NOMO-1 treated with dmso at 0.1 percent for 144 hours (cell line): ENCODE data around the gene COX20.

ENCODE experiments used
- DNase-seq: peaks from one replicate; lab custom pipeline; 2025; ENCODE audit not compliant: unreplicated experiment; lab: John Stamatoyannopoulos, UW

COX20 gene

GRCh38 chr1:244850896-244851295 is 15.4 kb downstream of the COX20 start:
- no peak for DNase-seq

- no peak for DNase-seq
Measured at GRCh38 chr1:244851546-244852231, 16.2 kb downstream of the COX20 start.

GRCh38 chr1:244852694-244853093 is 17.2 kb downstream of the COX20 start:
- no peak for DNase-seq

DNA sequence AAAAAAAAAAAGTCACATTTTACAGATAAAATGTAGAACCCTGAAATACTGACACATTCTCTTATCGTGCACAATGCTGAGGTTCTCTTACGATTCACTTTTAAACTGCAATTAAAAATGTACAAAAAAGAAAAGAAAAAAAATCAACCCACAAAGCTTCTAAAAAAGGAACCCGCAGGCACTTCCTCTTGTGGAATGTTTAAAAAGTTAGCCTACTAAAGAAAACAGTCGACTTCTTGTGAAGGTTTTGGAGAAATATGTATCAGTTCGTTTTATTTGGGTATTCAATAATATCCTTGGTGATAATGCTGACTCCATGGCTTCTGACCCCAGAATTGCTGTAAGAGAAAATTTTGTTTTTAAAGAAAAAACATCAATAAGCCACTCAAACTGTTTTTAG is 18.7 kb downstream of the COX20 start:
- DNase-seq, result no peak

DNA sequence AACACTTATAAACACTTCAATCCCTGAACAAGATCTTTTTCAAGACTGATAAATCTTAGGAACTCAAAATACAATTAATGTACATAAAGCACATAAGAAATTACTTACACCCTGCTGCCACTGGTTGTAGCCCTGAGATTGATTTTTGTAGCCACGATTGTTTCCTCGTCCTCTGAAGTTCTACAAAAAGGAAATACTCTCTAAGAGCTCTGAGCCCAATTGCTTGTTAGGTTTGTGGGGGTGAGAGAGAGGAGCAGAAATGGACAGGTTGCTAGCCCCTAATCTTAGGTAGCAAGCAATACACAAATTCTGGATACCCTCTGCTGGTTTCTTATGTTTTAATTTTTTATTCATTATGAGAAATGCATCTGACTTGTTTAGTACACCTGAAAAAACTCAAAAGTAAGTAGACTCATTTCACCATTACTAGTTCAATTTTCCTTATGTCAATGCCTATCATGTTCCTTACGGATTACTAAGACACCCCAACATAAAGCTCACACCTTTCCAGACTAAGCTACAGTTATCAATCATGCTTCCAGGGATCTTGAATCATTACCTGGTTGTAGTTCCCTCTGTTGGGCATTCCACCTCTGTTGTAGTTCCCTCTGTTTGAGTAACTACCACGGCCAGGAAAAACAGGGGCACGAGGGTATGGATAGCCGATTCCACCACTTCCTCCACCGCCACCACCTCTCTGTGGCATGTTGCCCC is 19.6 kb downstream of the COX20 start:
- no peak for DNase-seq

GRCh38 chr1:244857761-244858160 is 22.3 kb downstream of the COX20 start:
- no peak for DNase-seq

DNA sequence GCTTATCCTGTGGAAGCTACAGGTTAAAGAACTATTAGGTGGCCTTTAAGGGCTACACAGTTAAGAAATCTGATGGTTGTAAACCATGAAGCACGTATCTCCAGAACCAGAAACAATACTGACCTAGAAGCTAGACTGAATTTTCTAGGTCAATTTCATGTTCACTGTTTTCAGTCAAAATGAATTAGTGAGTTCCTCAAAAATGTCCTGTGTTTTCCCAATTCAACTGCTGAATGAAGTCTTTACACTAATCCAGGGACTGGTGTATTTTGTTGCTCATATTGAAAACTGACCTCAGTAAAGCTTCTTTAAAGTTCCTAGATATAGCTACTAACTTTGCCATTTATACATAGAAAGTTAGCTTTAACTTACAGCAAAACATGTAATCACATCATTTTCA is 22.9 kb downstream of the COX20 start:
- no peak for DNase-seq

- no peak for DNase-seq
Measured at GRCh38 chr1:244860078-244860477, 24.6 kb downstream of the COX20 start.

DNA sequence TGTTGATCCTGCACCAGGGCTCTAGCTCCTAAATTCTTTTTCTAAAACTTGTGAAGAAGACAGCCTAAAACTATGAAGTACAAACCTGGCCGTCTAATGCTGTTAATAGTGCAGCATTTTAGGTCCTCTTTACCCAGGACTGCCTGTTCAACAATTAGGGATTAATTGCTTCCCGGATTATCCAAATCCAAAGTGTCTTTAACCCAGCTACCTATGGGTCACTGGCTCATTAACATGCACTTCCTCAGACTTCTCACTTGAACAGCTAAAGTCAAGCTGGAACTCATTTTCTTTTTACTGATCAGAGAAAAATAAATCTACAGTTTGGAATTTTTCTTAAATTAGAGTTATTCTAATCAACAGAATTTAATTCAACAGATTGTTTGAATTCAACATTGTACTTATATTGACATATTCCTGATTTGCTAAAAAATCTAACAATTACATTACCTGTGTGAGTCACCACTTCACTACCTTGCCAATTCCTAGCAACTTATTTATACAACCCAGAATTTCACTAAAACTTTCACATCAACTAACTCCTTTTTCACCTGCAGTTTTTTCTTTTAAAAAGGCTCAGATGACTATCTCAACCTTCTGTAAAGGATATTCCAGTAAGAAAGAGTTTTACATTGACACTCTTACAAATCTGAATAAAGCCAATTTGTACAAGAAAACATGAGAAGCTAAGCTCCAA is 25.6 kb downstream of the COX20 start:
- DNase-seq, result no peak

- no peak for DNase-seq
Measured at GRCh38 chr1:244861683-244862082, 26.2 kb downstream of the COX20 start.

- DNase-seq, result no peak
Measured at GRCh38 chr1:244862354-244862698, 26.9 kb downstream of the COX20 start.

DNA sequence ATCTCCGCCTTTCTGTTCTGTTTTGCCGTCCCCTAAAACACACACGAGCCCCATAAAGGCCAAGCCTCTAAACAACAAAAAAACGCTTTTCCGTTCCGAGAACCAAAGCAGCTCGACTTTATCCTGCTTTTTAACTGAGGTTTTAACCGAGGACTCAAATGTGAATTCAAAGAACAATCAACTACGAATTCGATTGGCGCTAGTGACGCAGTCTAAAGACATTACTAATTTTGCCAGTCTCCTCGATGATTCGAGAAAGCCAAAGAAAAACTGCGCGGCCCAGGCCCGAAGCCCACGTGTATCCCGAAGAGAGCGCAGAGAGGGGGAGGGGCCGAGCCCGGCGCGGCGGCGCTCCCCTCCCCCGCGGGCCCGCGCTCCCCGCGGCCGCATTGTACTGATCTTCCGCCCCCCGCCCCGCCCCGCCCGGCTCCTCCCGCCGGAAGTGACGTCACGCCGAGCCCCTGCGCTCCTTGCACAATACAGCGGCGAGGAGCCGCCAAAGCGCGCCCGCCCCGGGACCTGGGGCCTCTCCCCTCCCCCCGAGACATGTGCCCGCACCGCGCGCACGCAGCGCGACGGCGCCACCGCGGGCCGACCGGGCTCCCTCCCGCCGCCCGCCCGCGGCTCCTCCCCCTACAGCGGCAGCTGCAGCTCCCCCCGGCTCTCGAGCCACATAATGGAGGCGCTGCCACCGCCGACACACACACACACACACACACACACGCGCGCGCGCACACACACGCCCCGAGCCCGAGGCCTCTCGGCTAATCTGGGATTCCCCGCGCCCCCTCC is 27.4 kb downstream of the COX20 start:
- DNase-seq, result peak; percentile 88

DNA sequence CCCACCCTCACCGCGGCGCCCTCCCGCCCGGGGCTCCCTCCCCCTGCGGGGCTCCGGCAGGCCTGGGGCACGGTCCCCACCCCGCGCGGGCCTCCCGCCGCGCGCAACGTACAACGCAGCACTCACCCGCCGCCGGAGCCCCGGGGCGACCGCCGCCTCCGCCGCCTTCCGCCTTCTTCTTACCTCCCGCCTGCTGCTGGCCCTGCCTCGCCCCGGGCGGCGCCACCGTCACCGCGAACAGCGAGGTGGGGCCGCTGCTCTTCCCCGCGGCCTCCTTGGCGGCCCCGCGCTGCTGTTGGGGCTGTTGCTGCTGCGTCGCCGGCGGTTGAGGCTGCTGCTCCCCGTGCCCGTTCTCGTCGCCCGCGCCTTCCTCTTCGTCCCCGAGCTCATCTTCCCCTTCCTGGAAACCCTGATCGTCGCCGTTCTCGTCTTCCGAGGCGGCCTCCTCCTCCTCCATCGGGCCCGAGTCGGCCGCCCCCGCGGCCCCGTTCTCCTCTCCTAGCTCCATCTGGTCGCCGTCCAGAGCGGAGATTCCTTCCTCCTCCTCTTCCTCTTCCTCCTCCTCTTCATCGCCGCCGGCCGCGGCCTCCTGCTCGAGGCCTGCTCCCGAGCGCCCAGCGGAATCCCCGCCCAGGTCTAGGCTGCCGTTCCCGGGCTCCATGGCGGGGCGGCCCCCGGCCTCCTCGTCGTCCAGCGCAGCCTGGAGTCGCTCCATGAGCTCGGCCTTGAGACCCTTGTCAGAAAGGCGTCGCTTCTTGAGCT is 28.2 kb downstream of the COX20 start:
- no peak for DNase-seq

DNA sequence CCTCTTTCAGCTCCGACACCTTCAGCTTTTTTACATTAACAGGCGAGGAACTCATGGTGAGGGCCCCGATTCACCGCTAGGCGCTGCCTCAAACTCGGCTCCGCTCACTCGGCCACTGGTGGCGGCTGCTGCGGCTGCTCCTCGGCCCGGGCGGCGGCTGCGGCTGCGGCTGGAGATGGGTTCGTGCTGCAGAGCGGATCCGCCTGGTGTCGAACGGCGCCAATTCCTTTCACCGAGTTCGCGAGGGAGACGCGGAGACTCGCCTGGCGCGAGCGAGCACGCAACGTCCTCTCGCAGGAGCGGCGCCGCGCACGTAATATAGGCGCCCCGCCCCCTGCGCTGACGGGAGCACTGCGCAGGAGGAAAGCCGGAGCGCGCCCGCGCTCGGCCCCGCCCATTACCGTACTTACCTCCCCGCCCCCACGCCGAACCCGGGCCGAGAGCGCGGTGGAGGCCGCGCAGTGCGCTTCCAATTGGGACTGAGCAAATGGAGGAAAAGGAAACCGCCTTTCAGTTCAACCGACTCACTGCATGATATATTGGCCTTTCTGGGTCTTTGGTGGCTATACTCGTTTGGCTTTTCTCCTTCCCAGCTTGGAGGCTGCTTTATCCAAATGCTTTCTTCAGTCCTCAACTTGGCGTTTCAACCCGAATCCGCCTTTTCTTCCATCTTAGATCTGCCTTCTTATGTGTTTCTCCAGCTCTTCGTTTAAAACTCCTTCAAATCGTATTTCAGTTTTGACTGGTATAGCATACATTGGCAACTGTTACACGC is 29.0 kb downstream of the COX20 start, which contains the start of gene HNRNPU:
TSS of gene HNRNPU (minus strand) at position 291 of the 775 bp plus-strand sequence. CDS start at position 55, 236 bp downstream.
- peak; percentile 96 for DNase-seq

GRCh38 chr1:244865028-244865371 is 29.5 kb downstream of the COX20 start:
- DNase-seq, result no peak

- DNase-seq, result no peak
Measured at GRCh38 chr1:244865820-244866219, 30.4 kb downstream of the COX20 start.

- DNase-seq, result no peak
Measured at GRCh38 chr1:244866355-244866754, 30.9 kb downstream of the COX20 start.

DNA sequence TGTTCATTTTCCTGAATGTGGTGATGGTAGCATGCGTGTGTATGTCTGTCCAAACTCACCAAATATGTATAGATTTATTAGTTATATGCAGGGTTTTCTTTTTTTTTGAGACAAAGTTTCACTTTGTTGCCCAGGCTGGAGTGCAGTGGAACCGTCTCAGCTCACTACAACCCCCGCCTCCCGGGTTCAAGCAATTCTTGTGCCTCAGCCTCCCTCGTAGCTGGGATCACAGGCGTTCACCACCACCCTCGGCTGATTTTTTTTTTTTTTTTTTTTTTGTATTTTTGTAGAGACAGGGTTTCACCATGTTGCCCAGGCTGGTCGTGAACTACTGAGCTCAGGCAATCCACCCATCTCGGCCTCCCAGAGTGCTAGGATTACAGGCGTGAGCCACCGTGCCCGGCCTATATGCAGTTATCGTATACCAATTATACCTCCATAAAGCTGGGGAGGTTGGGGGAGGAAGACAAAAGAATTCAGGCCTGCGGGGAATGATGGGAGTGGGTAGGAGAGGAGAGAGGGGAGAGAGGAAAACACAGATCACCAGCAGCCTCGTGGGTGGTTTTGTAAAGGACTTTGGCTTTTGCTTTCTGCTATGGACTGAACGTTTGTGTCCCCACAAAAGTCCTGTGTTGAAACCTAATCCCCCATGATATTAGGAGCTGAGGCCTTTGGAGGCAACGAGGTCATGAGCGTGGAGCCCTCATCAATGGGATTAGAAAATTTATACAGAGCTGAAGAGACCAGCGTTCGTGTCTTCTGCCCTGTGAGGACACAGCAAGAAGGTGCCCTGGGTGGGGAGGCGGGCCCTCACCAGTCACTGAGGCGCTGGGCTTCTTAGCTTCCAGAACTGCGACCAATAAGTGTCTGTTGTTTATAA is 33.3 kb downstream of the COX20 start:
- DNase-seq, result no peak

DNA sequence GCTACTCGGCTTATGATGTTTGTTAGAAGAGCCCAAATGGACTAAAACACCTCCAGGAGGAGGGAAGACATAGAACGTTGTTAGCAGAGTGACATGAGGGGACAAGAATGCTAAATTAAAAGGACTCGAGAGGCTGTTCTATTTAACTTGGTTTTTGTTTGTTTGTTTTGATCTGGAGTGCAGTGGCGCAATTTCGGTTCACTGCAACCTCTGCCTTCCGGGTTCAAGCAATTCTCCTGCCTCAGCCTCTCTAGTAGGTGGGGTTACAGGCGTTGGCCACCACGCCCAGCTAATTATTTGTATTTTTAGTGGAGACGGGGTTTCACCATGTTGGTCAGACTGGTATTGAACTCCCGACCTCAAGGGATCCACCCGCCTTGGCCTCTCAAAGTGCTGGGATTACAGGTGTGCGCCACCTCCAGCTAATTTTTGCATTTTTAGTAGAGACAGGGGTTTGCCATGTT is 33.9 kb downstream of the COX20 start:
- no peak for DNase-seq
